ENCODE measurements around the gene PTPN21. TPM values are rescaled to one million over a fixed set of nuclear protein-coding genes. Genes with fewer than 3 reads are reported as not detected.

PTPN21 gene
- total and polyA plus RNA-seq, 2 of the 13 experiments (the other 11 are each of a cell fraction or from before 2014, with no cell fraction given), result 2.0 to 3.7 TPM

DNA sequence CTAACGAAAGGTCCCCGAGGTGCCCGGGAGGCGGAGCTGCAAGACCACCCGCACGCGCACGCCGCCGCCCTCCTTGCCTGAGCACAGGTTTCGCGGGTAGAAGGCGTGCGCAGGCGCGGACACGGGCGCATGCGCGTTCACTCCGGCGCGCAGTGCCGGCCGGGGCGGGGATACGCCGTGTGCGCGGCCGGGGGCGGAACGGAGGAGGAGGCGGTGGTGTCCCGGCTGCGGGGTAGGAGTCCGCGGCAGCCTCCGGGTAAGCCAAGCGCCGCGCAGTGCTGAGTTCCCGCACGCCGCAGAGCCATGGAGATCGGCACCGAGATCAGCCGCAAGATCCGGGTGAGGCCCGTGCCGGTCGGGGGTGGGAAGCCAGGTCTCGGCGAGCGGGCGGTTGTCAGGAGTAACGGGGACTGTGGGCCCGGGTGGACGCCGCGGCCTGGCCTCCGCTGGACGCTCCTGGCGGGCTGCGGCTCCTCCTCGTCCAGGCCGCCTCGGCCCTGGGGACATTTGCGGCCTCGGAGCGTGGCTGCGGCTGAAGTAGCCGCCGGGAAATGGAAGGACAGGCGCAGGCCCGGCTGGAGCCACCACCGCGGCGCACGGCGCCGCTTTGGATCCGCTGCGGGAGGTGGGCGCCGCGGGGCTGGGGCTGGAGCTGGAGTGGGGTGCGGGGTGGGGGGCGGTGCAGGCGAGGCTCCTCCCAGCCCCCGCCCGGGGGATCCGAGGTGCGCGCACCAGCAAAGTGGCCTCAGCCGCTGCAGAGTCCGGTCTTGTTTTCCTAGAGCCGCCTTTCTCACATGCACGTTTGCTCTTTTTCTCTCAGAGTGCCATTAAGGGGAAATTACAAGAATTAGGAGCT is 8.3 kb upstream of the PTPN21 start, which contains the start of gene ZC3H14 (continued):
- no peak; the same call in 1 of the 2 replicates for TF ChIP-seq ZNF503 (CRISPR knock-in tag; IDR thresholded peaks at IDR 0.05)
- TF ChIP-seq CCDC6 (CRISPR knock-in tag; IDR thresholded peaks at IDR 0.05), result peak; percentile 89
- peak; percentile 80 for TF ChIP-seq MEIS2 (CRISPR knock-in tag; IDR thresholded peaks at IDR 0.05)
- no peak for TF ChIP-seq SIX4 (CRISPR knock-in tag; IDR thresholded peaks at IDR 0.05)
- peak; percentile 95; the same call in 1 of the 2 replicates for TF ChIP-seq ZNF670 (CRISPR knock-in tag; IDR thresholded peaks at IDR 0.05; ENCODE audit: borderline replicate concordance)
- no peak for TF ChIP-seq NFE2L2 (IDR thresholded peaks at IDR 0.05; ENCODE audit: low read length)
- TF ChIP-seq RAD21 (CRISPR knock-in tag; IDR thresholded peaks at IDR 0.05), result peak; percentile 44; the same call in 1 of the 2 replicates
- TF ChIP-seq, protein P1, sequence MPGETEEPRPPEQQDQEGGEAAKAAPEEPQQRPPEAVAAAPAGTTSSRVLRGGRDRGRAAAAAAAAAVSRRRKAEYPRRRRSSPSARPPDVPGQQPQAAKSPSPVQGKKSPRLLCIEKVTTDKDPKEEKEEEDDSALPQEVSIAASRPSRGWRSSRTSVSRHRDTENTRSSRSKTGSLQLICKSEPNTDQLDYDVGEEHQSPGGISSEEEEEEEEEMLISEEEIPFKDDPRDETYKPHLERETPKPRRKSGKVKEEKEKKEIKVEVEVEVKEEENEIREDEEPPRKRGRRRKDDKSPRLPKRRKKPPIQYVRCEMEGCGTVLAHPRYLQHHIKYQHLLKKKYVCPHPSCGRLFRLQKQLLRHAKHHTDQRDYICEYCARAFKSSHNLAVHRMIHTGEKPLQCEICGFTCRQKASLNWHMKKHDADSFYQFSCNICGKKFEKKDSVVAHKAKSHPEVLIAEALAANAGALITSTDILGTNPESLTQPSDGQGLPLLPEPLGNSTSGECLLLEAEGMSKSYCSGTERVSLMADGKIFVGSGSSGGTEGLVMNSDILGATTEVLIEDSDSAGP (CRISPR knock-in tag; IDR thresholded peaks at IDR 0.05; ENCODE audit: borderline replicate concordance), result peak; percentile 90; the same call in 1 of the 2 replicates
- TF ChIP-seq MIER3 (CRISPR knock-in tag; IDR thresholded peaks at IDR 0.05; ENCODE audit: borderline replicate concordance), result no peak
- peak; percentile 11 for TF ChIP-seq TBL1XR1 (IDR thresholded peaks at IDR 0.05; ENCODE audit: borderline replicate concordance, low read length, partially characterized antibody)
- TF ChIP-seq, protein P2, sequence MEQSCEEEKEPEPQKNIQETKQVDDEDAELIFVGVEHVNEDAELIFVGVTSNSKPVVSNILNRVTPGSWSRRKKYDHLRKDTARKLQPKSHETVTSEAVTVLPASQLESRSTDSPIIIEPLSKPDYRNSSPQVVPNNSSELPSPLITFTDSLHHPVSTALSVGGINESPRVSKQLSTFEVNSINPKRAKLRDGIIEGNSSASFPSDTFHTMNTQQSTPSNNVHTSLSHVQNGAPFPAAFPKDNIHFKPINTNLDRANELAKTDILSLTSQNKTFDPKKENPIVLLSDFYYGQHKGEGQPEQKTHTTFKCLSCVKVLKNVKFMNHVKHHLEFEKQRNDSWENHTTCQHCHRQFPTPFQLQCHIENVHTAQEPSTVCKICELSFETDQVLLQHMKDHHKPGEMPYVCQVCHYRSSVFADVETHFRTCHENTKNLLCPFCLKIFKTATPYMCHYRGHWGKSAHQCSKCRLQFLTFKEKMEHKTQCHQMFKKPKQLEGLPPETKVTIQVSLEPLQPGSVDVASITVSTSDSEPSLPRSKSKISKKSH (CRISPR knock-in tag; IDR thresholded peaks at IDR 0.05; ENCODE audit: borderline replicate concordance), result no peak
- no peak for TF ChIP-seq ZNF136 (CRISPR knock-in tag; IDR thresholded peaks at IDR 0.05; ENCODE audit: low read depth)
- no peak; the same call in 1 of the 2 replicates for TF ChIP-seq NR1H2 (CRISPR knock-in tag; IDR thresholded peaks at IDR 0.05; ENCODE audit: borderline replicate concordance, low read depth)
- peak; percentile 87 to 91 for TF ChIP-seq POLR2A (IDR thresholded peaks at IDR 0.05; ENCODE audit: insufficient read depth in 1 of 2, low read depth in 2 of 2, low read length in 2 of 2)
- TF ChIP-seq NFIB (CRISPR knock-in tag; IDR thresholded peaks at IDR 0.05; ENCODE audit: borderline replicate concordance), result no peak
- peak; percentile 87 for TF ChIP-seq ZNF800 (CRISPR knock-in tag; IDR thresholded peaks at IDR 0.05)
- TF ChIP-seq SMAD9 (CRISPR knock-in tag; IDR thresholded peaks at IDR 0.05), result peak; percentile 78; the same call in 1 of the 2 replicates
- no peak for TF ChIP-seq ZNF652 (CRISPR knock-in tag; IDR thresholded peaks at IDR 0.05; ENCODE audit: borderline replicate concordance, low read depth)
- peak; percentile 75 for TF ChIP-seq THAP11 (CRISPR knock-in tag; IDR thresholded peaks at IDR 0.05)
- TF ChIP-seq CSRNP1 (CRISPR knock-in tag; IDR thresholded peaks at IDR 0.05), result peak; percentile 92
- peak; percentile 85 for TF ChIP-seq GABPB1 (CRISPR knock-in tag; IDR thresholded peaks at IDR 0.05)
